Adipocyte (in vitro differentiated cells): Measurements from ENCODE around the gene MKKS.
A peak's percentile ranks its signal among the peaks of the same experiment; 100 is the strongest.
"Not testable (repeated sequence)": the region's sequence is repeated elsewhere in the genome, so short reads cannot be mapped to it uniquely, and the experiment has no call there.

ENCODE experiments used
- DNase-seq: peaks from one replicate; pipeline ENCODE4 v3.0.0-alpha.2; 2015; ENCODE audit warnings: low read depth
- H3K27me3 ChIP-seq: replicated peaks from 2 replicates; pipeline ENCODE4 v1.7.0; 2013; ENCODE audit warnings: mild to moderate bottlenecking, low read length, moderate library complexity; ENCODE audit not compliant: control insufficient read depth, insufficient read depth
- H3K36me3 ChIP-seq: 2 replicates; pipeline ENCODE4 v1.7.0; 2013; ENCODE audit warnings: low read length, mild to moderate bottlenecking, moderate library complexity; ENCODE audit not compliant: control insufficient read depth, insufficient read depth, severe bottlenecking
- H3K4me1 ChIP-seq: 2 replicates; pipeline ENCODE4 v1.7.0; 2013; ENCODE audit warnings: mild to moderate bottlenecking, low read length, moderate library complexity; ENCODE audit not compliant: control insufficient read depth, insufficient read depth
- H3K4me3 ChIP-seq: 2 replicates; pipeline ENCODE4 v1.7.0; 2013; ENCODE audit warnings: mild to moderate bottlenecking, low read length, moderate library complexity
- H3K9ac ChIP-seq: 2 replicates; pipeline ENCODE4 v1.7.0; 2013; ENCODE audit warnings: mild to moderate bottlenecking, low read length, moderate library complexity
- H3K9me3 ChIP-seq: 2 replicates; pipeline ENCODE4 v1.7.0; 2013; ENCODE audit warnings: mild to moderate bottlenecking, low read length, moderate library complexity; ENCODE audit not compliant: control insufficient read depth

MKKS gene

DNA sequence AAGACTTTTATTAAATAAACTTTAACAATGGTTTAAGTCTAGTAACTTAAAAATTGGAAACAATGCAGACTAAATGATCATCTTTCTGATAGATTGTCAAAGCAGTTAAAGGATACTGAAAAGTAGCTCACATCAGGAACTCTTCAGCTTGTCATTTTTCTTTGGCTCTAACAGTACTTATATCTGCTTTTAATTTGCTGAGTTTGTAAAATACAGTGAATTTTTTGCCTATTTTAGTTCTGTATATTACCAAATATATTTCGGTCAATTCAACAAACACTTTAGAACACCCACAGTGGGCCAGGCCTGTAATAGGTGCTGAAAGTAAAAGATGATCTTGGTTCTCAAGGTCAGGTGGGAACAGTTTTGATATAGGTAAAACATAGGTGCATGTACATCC lies 22.3 kb downstream of the MKKS start:
- no peaks in the 10 kb centered on the region for H3K27me3 ChIP-seq
- no peak for DNase-seq
- H3K4me1 ChIP-seq: no peaks in the 10 kb centered on the region
- no peaks in the 10 kb centered on the region for H3K9me3 ChIP-seq
- H3K9ac ChIP-seq: no peak overlapping the region
- peaks cover 24% of the 10 kb centered on the region for H3K36me3 ChIP-seq
- no peak overlapping the region for H3K4me3 ChIP-seq

DNA sequence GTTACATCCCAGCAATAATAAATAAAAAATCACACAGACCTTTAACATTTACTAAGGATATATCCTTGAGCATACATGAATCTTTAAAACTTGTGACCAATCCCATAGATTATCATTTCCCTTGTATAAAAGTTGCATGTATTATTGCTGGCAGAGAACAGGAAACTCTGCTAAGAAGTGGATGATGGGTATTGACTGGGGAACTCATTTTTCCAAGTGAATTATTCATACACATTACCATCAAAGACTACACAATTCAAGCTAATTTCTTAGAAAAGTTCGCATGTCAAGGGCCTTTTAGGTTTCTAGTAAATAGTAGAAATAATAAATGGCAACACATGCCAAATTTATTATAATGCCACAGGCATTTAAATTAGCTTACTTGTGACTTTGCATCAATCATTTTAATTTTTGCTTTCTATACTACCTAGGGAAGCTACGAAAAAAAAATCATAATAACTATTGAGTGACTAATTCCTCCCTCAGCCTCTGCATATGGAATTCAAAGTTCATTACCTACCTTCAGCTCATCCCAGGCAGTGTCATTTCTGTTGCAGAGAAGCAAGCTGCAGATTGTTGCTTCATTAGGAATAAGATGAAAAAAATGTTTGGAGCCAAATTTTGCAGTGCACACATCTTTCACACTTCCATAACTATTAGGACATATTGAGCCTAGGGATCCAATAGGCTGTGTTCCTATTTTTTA lies 25.8 kb downstream of the MKKS start:
- Histone ChIP-seq H3K27me3 (no peaks in the 10 kb centered on the region), H3K9me3 (no peaks in the 10 kb centered on the region), H3K36me3 (peaks cover 22% of the 10 kb centered on the region), H3K4me1 (peaks cover 4% of the 10 kb centered on the region), H3K4me3 (no peak overlapping the region), H3K9ac (no peak overlapping the region)
- no peak for DNase-seq

DNA sequence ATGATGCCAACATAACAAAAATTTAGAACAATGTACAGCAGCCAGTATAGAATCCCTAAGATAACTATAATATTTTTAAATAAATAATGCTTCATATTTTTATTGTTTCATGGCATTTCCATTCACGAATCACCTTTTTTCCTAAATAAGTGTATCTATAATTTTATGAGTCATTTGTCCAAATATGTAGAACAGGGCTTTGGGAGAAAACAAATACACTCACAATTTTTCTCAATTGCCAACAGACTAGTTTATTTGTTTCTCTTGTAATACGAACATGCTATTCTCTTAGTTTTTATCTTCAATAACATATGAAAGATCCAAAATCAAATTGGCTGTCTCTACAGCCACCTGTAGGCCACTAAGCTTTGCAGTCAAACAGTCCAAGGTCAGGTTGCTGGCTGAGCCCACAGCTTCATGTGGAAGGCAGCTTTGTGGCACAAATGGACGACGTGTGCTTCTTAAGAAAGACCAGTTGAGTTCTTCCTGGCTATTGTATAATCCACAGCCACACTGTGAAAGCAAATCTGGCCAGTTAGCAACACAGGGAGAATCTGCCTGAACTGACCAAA lies 29.0 kb downstream of the MKKS start:
- Histone ChIP-seq H3K36me3 (peaks cover 17% of the 10 kb centered on the region), H3K9ac (no peak overlapping the region), H3K4me3 (no peak overlapping the region), H3K4me1 (peaks cover 7% of the 10 kb centered on the region), H3K9me3 (no peaks in the 10 kb centered on the region), H3K27me3 (no peaks in the 10 kb centered on the region)
- peak; percentile 19 for DNase-seq

DNA sequence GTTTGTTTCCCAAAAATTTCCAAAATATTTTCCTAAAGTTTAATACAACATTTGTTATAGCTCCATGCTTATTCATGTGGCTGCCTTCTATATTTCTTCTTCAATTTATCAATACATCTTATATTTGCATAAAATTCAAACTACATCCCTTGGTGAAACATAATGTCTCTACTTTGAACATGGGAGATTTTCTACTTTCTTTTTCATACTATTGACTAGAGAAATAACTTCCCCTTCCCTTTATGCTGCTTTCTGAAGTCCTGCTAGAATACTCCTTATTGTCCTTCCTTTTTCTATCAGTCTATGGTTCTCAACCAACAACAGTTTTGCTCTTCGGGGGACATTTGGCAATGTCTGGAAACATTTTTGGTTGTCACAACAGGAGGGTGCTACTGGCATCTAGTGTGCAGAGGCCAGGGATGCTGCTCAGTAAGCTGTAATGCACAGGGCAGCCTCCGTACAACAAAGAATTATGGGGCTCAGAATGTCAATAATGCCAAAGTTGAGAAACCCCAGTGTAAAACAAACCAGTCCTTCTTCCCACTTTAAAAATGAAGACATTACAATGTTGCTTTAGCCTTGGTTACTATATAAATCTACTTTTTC lies 29.9 kb downstream of the MKKS start:
- H3K9me3 ChIP-seq: no peaks in the 10 kb centered on the region
- H3K27me3 ChIP-seq: no peaks in the 10 kb centered on the region
- DNase-seq: peak; percentile 11
- H3K9ac ChIP-seq: no peak overlapping the region
- H3K4me3 ChIP-seq: no peak overlapping the region
- peaks cover 17% of the 10 kb centered on the region for H3K36me3 ChIP-seq
- peaks cover 7% of the 10 kb centered on the region for H3K4me1 ChIP-seq

DNA sequence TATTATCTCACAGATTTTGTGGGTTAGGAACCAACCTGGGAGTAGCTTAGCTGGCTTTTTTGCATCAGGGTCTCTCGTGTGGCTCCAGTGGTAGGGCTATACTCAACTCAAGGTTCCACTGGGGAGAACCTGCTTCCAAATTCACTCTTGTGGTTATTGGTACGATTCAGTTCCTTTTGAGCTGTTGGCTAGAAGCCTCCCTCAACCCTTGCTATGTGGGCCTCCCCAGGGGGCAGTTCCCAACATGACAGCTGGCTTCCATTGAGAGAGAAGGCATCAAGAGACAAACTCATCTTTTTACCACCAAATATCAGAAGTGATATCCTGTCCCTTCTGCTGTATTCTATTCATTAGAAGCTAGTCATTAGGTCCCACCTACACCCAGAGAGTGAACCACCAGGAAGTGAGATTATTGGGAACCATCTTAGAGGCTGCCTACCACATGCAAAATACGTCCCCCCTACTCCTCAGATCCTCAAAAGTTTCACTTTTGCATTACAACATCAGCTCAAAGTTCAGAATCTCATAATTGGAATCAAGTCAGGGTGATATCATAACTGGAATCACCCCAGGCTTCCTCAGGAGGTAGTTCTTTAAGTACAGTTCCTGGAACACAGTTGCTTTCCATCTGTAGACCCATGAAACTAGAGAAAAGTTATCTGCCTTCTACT lies 30.9 kb downstream of the MKKS start:
- Histone ChIP-seq H3K9ac (no peak overlapping the region), H3K27me3 (no peaks in the 10 kb centered on the region), H3K4me3 (no peak overlapping the region), H3K36me3 (peaks cover 17% of the 10 kb centered on the region), H3K4me1 (peaks cover 7% of the 10 kb centered on the region), H3K9me3 (no peaks in the 10 kb centered on the region)
- DNase-seq: no peak

DNA sequence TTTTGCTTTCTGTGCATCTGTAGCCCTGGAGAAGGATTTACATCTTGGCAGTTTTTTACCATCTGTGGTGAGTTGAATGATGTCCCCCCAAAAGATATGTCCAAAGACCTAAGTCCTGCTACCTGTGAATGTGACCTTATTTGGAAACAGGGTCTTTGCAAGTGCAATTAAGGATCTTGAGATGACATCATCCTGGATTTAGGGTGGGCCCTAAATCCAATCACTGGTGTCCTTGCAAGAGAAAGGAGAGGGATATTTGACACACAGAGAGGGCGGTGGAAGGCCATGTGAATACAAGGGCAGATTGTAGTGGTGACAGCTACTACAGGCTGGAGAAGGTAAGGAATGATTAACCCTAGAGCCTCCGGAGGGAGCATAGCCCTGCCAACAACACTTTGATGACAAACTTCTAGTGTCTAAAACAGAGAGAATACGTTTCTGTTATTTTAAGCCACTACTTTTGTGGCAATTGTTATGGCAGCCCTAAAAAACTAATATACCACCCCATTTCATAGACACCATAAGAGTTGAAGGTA lies 35.1 kb downstream of the MKKS start:
- Histone ChIP-seq H3K4me3 (no peak overlapping the region), H3K36me3 (no peaks in the 10 kb centered on the region), H3K27me3 (no peaks in the 10 kb centered on the region), H3K4me1 (peaks cover 7% of the 10 kb centered on the region), H3K9me3 (no peaks in the 10 kb centered on the region), H3K9ac (no peak overlapping the region)
- no peak for DNase-seq

DNA sequence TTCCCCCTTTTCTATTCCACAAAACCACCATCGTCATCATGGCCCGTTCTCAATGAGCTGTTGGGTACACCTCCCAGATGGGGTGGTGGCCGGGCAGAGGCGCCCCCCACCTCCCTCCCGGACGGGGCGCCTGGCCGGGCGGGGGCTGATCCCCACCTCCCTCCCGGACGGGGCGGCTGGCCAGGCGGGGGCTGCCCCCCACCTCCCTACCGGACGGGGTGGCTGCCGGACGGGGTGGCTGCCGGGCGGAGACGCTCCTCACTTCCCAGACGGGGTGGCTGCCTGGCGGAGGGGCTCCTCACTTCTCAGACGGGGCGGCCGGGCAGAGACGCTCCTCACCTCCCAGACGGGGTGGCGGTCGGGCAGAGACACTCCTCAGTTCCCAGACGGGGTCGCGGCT lies 39.3 kb downstream of the MKKS start:
- not testable (repeated sequence) for DNase-seq, H3K4me3 ChIP-seq, H3K9me3 ChIP-seq, H3K4me1 ChIP-seq, H3K9ac ChIP-seq, H3K36me3 ChIP-seq, H3K27me3 ChIP-seq

DNA sequence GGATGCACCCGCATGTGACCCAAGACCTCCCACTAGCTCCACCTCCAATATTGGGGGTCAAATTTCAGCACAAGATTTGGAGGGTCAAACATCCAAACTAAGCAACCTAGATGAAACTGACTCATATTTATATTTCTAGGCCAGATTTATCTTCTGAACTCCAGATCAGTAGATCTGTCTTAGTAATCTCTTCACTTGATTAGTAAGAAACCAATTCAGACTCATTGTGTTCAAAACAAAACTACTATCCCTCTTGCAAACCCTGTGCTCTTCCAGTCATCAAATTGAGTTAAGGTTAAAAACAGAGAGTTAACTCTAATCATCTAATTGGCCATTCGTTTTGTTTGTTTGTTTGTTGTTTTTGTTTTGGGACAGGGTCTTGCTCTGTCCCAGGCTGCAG lies 43.3 kb downstream of the MKKS start:
- Histone ChIP-seq H3K36me3 (no peaks in the 10 kb centered on the region), H3K27me3 (no peaks in the 10 kb centered on the region), H3K9ac (no peak overlapping the region), H3K4me3 (no peak overlapping the region), H3K9me3 (no peaks in the 10 kb centered on the region), H3K4me1 (peaks cover 5% of the 10 kb centered on the region)
- DNase-seq: no peak

DNA sequence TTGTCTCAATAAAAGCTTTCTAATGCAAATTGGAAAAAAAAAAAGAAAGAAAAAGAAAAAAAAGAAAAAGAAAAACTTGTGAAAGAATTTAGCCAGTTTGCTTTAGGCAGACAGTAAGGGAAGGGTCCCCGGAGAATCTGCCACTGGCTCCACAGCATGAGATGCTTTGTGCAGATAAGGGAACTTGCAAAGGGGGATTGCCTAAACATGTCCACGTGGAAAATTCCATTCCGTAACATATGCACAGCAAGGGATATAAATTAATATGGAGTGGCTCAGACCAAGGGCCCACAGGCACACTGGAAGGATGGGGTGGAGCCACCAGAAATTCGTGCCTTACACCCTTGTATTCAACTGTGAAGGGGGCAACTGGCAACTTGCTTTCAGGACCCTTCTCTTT lies 45.4 kb downstream of the MKKS start:
- H3K9ac ChIP-seq: no peak overlapping the region
- no peaks in the 10 kb centered on the region for H3K27me3 ChIP-seq
- H3K9me3 ChIP-seq: no peaks in the 10 kb centered on the region
- no peak overlapping the region for H3K4me3 ChIP-seq
- H3K36me3 ChIP-seq: no peaks in the 10 kb centered on the region
- DNase-seq: no peak
- H3K4me1 ChIP-seq: peaks cover 7% of the 10 kb centered on the region

DNA sequence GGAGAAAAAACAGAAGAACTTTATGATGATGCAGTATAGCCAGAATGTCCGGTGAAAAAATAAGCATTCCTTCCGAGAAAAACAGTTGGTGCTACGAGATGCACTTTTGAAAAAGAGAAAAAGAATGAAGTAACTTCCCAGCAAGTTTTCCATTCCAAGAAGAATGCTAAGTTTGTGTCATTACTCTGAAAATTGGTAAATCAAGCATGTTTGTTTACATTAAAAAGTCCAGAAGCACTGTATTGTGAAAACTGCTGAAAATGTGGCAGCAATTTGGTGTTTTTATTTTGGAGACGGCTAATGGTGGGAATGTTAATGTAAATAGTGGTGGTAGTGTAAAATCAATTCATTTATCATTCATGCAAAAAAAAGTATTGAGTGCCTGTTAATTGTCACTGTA lies 46.3 kb downstream of the MKKS start:
- no peaks in the 10 kb centered on the region for H3K36me3 ChIP-seq
- H3K4me3 ChIP-seq: no peak overlapping the region
- peaks cover 7% of the 10 kb centered on the region for H3K4me1 ChIP-seq
- H3K27me3 ChIP-seq: no peaks in the 10 kb centered on the region
- no peaks in the 10 kb centered on the region for H3K9me3 ChIP-seq
- peak; percentile 33 for DNase-seq
- H3K9ac ChIP-seq: no peak overlapping the region

DNA sequence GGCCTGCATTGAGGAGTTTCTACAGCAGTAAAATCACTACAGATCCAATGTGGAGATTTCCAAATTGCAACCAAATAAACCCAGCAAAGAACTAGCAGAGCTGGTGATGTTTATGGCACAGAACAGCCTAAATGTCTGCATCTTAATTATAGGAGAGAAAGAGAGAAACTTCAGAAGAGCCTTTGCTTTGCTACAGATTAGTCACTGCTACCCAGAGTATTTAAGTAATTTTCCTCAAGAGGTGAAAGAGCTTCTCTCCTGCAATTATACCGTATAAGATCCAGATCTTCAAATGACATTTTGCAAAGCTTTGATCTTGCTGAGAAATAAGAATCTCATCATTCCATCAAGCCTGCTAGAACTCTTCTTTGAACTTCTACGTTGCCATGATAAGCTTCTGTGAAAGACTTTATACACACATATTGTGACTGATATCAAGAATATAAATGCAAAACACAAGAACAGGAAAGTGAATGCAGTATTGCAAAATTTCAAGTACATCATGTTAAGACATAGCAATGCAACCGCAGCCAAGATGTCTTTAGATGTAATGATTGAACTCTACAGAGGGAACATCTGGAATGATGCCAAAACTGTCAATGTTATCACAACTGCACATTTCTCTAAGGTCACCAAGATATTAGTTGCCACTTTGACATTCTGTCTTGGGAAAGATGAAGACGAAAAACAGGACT lies 48.0 kb downstream of the MKKS start:
- no peaks in the 10 kb centered on the region for H3K36me3 ChIP-seq
- no peaks in the 10 kb centered on the region for H3K27me3 ChIP-seq
- no peak overlapping the region for H3K9ac ChIP-seq
- DNase-seq: peak; percentile 7
- H3K9me3 ChIP-seq: no peaks in the 10 kb centered on the region
- H3K4me1 ChIP-seq: peaks cover 7% of the 10 kb centered on the region
- H3K4me3 ChIP-seq: no peak overlapping the region
